NCI-H2227 treated with DMSO at 0.1 percent for 48 hours (cell line): ENCODE results near the gene CD99L2.

ENCODE experiments used
- DNase-seq: peaks from one replicate; lab custom pipeline; 2025; lab: John Stamatoyannopoulos, UW

The CD99L2 gene

GRCh38 chrX:150790021-150790420, 108.4 kb downstream of the CD99L2 start:
- DNase-seq: no peak

DNA sequence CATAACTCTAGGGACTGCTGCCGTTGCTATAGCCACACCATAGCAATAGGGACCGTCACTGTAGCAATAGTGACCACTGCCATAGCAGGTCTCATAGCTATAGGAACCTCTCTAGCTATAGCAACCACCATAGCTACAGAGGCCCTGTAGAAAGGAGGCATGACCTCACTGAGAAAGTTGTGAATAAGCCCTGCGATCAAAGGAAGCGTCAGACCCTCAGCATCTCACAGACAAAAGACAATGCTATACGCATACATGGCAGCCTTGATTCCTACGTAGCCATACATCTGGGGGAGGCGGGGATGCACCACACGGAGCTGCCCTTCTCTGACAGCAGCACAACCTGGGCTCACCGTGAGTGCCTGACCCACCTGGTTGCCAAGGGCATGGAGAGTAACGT, 116.8 kb downstream of the CD99L2 start:
- DNase-seq: no peak

GRCh38 chrX:150779385-150779784, 119.1 kb downstream of the CD99L2 start:
- DNase-seq: no peak

GRCh38 chrX:150777328-150777992, 121.0 kb downstream of the CD99L2 start:
- DNase-seq: no peak

DNA sequence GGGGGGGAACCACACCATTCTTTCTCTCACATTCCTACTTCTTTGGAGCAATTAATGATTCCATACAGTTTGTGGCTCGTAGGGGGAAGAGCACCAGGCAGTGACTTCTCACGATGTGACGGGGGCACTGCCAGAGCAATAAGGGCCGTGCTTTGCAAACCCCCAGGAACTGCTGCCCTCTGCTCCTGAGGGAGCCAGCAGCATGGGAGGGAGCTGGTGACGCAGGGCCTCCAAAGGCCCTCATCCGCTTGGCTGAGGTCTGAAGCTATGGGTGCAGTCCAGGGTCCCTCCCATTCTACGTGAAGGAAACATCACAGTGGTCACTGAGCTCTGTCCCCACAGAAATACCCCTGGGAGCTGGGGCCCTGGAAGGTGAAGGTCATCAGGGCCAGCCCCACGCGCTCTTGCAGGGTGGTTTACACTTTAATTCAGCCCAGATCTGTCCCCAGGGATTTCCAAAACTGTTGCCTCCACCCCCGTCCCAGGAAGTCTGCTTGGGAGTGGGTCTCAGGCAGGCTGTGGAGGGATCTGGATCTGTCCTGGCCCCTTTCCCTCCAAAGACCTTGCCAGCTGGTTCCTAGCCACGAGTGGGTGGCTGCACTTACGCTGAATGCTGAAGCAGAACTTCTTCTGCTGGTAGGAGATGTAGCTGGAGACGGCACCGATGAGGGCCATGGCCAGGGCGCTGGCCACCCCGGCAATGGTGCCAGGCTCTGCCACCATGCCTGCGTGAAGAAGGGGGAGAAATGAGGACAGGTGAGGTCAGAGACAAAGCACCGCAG, 122.7 kb downstream of the CD99L2 start:
- no peak for DNase-seq

GRCh38 chrX:150774798-150775568, 123.5 kb downstream of the CD99L2 start:
- DNase-seq: no peak

- DNase-seq: no peak
These were observed 124.8 kb downstream of the CD99L2 start for GRCh38 chrX:150773634-150774033.

DNA sequence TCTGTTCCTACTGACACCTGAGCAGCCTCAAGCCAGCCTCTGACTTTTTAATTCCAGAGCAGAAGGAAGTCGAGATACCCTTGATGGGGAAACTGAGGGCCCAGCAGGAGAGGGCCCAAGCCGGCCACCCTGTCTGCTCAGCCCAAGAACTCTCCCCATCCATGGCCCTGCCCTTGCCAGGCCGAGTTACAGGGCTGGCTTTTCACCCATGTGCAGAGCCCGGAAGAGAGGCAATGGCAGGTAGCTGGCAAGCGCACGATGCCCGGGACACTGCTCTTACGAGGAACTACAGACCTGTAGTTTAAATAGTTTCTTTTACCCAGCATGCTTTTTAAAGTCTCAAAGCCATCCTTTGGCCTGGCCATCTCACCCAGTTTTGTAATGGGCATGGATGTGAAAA, 125.4 kb downstream of the CD99L2 start:
- no peak for DNase-seq

DNA sequence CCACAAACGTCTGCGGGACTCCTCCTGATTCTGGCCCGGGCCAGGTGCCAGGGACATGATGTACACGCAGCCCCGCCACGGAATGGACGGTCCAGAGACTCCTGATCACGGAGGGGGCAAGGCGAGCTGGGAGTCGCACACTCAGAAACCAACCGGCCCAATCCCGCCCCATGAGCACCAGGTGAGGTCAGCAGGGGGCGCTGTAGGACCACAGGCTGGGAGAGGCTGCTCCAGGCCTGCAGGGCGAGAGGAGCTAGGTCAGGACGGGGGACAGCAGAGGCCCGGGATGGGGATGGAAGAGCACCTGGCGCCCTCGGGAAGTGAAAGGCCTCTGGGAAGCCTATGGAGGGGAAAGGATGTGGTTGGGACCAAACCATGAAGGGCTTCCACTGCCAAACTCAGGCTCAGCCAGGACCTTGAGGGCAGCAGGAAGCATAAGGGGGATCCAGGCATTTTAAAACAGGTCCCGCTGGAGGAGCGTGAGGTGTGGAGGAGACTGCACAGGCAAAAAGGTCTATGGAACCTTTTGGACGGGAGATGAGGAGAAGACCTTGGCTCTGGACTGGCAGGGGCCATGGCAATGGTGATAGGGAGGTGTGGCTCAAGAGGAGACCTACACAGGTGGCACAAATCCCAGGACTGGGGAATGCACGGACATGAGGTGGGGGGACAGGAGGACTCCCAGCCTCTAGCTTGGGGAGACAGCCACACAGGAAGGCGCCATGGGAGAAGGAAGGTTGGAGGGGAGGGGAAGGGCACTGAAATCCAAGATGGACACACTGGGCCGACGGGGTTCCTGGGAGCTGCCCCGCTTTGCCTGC, 126.1 kb downstream of the CD99L2 start:
- peak; percentile 3 for DNase-seq

- no peak for DNase-seq
These were observed 127.4 kb downstream of the CD99L2 start for GRCh38 chrX:150771116-150771515.

DNA sequence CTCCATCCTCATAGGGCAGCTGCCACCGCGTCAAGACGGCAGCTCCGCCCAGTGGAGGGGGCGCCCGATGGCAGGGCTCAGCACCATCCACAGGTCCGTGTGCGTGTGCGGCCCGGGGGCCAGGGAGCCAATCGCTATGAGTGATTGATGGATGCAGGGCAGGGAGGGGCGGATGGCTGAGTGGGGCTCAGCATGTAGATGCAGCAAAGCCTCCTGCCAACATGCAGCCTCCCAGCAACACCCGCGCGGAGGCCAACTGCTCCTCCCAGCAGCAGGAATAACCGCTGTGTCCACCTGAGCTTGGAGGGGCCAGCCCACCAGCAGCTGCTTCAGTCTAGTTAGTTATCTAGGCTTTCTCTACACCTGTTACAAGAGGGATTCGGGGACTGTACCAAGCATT, 127.8 kb downstream of the CD99L2 start:
- no peak for DNase-seq

DNA sequence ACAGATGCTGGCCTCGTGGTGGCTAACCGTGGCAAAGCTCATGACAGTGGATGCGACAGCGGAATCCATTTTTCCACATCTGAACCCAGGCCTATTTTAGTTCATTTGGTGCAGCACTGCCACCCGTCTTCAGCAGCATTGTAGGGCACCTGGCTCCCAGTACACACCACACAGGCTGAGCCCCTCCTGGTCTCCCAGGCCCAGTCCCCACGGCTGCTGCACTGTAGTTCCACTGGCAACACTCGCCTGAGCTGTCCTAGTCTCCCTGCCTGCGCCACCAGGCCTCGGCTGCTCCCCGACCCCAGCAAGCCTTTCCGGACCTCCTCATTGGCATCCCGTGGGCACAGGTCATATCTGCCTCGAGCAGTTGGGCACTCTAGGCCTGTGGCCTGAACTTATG, 129.1 kb downstream of the CD99L2 start:
- no peak for DNase-seq

- no peak for DNase-seq
These were observed 129.8 kb downstream of the CD99L2 start for GRCh38 chrX:150768580-150769190.

DNA sequence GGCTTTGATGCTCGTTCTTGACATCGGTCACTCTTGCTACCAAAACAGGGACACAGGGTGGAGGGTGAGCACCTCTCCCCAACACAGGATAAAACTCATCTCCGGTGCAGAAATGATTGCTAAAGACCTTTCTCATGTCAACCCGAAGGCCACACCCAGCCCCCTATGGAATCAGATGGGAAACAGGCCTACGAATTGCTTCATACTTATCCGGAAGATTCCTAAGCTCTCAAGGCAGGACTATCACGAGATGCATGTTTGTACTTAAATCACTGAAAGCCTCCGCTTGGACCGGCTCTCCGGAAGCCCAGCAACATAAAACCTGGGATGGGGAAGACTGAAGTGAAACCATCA, 130.4 kb downstream of the CD99L2 start:
- DNase-seq: no peak

DNA sequence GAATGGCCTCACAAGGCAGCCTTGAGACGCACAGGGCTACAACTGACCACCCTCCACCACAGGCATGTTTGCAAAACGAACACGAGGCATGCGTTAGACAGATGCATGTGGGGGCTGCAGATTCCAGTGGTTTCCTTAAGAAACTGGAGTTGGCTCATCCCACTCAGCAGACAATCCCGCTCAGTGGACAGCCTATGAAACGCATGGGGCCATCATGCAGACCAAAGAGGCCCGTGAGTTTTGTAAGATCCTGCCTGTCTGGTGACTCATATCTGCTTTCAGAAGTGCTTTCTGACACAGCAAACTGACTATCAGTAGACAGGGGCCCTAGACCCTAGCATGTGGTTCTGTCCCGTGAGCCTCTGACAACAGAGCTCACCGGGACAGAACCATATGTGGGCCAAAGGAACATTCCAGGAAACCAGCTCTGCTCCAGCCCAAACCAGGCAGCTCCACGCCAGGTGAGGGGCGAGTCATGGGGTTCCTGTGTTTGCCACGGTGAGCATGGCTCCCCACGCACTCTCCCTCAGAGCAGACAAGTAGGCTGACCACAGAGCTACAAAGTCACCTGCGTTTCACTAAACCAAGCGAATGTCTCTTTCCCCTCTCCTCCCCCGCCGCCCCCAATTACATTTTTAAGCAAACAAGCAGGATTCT, 130.9 kb downstream of the CD99L2 start:
- no peak for DNase-seq

DNA sequence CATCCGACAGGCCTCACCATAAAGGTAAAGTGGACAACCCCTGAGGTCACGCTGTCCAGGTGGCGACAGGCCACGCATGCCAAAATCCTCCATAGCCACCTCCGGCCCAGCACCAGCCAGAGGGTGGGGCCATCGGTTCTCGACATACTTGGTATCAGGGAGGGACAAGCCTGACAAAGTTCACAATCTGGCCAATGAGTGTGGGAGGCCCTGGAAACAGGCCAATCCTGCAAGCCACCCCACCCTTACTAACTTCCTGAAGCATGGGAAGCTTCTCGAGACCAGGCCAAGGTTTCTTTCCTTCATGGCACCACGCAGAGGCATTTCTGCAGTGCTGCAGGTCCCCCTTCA, 131.4 kb downstream of the CD99L2 start:
- no peak for DNase-seq

DNA sequence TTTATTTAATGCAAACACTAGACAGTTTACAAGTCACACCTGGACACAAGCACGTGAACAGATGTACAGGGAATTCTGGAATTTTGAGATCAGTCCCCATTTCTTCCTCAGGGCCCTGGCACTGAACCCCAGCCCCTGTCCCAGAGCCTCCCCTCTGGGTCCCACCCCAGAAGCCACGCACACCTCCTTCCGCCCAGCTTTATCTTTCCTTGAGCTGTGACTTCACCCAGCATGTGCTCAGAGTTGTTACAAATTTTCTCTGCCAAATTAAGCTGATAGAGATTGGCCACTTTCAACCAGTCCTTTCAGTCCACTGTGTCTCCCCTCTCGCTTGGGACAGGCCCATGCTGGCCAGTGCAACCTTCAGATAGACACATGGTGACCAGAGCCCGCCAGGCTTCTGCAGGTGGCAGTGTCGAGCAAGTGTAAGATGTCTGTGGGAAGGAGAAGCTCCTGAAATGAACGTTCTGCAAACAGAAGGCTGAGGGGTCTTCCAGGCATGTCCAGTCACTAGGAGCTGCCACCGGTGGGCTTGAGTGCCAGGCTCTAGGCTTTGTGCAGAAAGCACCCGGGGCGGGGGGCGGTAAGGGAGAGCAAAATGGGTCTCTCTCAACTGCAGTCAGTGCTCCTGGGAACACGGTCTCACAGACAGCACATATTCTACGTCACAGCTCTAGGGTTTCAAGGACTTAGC, 132.0 kb downstream of the CD99L2 start:
- peak; percentile 1 for DNase-seq

DNA sequence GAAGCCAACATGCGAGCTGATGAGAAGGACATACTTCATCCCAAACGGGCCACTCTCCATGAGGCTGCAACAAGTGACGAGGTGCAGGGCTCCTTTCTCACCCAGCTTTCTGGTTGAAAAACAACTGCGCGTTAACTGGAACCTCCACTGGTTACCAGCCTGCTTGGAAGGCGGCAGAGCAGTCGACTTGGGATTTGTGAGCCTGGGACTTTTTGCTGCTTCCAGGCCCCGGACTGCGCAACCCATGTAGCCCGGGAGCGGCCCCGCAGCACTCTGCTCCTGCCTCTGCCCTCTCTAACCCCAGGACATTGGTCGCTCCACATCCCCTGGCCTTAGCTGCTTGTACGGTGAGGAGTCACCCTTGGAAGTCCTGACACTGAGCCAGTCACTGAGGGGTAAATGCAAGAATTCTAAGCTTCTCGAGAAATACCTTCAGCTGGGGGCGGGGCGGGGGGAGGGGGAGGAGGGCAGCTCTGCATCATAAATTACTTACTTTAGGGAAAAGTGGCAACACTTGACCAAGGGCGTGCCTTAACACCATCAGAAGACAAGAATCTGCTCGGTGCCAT, 132.6 kb downstream of the CD99L2 start:
- no peak for DNase-seq

- no peak for DNase-seq
These were observed 133.2 kb downstream of the CD99L2 start for GRCh38 chrX:150765237-150765636.

DNA sequence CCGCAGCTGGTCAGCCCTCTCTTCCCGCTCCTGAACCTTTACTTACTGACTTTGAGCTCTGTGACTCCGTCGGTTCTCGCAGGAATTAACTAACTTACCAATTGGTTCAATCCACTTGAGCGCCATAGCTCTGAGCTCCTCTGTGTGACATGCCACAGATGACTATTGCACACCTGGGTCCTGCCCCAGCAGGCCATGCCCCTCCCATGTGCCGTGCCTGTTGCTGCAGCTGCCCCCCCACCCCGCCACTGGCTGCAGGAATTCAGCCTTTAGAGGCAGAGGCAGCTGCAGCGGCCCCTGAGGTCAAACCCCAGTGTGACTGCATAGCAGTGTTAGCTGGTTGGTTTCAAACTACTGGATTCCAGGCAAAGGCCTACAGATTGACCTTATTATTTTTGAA, 134.7 kb downstream of the CD99L2 start:
- no peak for DNase-seq
